NOMO-1 (cell line): ENCODE data around the gene MESD.
"Not testable (repeated sequence)": the region's sequence is repeated elsewhere in the genome, so short reads cannot be mapped to it uniquely, and the experiment has no call there.

ENCODE experiments used
- DNase-seq, 2 experiments: peaks; one replicate each; lab custom pipeline; 2025; ENCODE audit not compliant: unreplicated experiment in 2 of 2; lab: John Stamatoyannopoulos, UW

Gene MESD

GRCh38 chr15:80967451-80967850, 22.2 kb downstream of the MESD start:
- no peak for DNase-seq

DNA sequence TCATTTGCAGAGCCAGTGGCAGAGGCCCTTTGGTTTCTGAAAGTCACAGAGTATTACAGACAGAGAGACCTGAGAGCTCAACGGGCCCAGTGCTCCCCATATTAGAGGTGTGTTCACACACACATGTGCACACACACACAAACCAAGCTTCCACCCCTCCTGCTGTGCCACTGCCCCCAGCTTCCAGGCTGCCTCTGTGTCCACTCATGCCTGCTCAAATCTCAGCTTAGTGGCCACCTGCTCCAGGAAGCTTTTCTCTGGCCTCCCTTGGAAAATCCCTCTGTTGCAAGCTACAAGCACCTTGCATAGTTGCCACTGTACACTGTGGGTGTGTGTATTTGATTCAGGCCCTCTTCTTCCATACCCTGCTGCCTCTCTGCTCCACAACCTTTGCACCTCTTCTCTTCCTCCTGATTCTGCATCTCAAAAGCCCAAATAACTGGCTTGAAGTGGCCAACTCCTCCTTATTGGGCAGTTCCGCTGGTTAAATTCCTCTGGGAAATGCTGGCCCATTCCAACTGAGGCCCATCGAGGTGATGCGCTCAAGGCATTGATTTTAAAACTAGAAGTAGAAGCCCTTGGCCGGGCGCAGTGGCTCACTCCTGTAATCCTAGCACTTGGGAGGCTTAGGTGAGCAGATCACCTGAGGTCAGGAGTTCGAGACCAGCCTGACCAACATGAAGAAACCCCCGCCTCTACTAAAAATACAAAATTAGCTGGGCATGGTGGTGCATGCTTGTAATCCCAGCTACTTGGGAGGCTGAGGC, 23.0 kb downstream of the MESD start:
- DNase-seq: no peak

- not testable (repeated sequence) for DNase-seq
Observed at GRCh38 chr15:80965454-80965853, 24.2 kb downstream of the MESD start.

- DNase-seq: no peak
Observed at GRCh38 chr15:80958818-80959495, 30.7 kb downstream of the MESD start.

GRCh38 chr15:80957976-80958375, 31.6 kb downstream of the MESD start:
- no peak for DNase-seq

- DNase-seq: no peak
Observed at GRCh38 chr15:80957556-80957955, 32.1 kb downstream of the MESD start.

- DNase-seq: peak; percentile 7 to 60
Observed at GRCh38 chr15:80955571-80956452, 33.8 kb downstream of the MESD start.

GRCh38 chr15:80953953-80954778, 35.5 kb downstream of the MESD start:
- DNase-seq: no peak

DNA sequence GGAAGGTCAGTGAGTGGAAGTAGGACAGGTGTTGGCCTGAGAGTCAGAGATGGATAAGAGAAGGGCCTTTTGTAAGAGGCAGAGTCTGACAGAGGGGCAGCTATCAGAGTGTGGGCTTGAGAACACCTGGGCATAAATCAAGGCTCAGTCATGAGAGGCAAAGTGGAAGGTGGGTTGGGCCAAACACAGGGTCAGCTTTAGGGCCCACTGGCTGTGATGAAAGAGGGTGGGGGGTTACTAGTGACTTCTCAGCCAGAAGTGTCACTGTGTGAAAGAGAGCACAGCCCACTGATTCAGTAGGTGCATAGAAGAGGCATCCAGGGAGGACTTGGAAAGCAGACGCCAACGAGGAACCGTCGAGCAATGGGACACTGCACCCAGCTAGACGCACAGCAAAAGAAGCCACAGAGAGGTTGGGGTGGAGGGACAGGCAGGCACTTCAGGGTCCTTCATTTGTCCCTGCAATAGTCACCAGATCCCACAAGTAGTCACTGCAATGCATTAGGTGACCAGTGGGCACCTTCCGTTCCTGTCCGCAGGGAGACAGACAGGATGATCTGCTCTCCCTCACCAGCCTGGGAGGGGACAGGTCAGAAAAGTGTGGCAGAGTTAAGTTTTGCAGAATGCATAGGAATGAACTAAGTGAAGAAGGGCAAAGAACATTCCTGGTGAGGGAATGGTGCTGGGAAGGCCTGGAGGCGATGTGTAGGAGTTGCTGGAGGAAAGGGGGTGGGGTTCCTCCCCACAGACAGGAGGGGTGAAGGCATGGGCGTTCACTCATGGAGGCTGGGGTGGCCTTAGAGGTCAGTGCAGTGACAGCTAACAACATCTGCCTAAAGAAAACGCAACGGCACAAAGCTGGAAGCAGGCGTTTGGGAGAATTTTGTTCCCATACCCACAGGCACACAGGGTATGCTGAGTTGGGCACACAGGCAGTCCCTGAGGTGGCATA, 36.3 kb downstream of the MESD start:
- no peak for DNase-seq

GRCh38 chr15:80951941-80952340, 37.7 kb downstream of the MESD start:
- no peak for DNase-seq

DNA sequence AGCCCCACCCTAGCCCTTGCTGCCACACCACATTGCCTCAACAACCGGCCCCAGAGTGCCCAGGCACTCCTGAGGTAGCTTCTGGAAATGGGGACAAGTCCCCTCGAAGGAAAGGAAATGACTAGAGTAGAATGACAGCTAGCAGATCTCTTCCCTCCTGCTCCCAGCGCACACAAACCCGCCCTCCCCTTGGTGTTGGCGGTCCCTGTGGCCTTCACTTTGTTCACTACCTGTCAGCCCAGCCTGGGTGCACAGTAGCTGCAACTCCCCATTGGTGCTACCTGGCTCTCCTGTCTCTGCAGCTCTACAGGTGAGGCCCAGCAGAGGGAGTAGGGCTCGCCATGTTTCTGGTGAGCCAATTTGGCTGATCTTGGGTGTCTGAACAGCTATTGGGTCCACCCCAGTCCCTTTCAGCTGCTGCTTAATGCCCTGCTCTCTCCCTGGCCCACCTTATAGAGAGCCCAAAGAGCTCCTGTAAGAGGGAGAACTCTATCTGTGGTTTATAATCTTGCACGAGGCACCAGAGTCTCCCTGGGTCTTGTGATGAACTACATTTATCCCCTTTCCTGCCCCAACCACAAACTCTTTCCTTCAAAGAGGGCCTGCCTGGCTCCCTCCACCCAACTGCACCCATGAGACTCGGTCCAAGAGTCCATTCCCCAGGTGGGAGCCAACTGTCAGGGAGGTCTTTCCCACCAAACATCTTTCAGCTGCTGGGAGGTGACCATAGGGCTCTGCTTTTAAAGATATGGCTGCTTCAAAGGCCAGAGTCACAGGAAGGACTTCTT, 39.1 kb downstream of the MESD start:
- DNase-seq: no peak

DNA sequence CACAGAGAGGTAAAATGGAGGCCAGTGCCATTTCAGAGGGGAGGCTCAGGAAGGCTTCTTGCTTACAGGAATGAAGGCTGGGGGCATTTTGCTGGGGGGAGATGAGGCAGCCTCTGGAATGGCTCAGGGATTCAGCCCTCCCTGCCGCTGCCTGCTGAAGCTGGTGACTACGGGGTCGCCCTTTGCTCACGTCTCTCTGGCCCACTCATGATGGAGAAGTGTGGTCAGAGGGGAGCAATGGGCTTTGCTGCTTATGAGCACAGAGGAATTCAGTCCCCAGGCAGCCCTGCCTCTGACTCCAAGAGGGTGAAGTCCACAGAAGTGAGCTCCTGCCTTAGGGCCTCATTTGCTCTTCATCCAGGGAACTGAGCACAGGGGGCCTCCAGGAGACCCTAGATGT, 39.9 kb downstream of the MESD start:
- DNase-seq: no peak

DNA sequence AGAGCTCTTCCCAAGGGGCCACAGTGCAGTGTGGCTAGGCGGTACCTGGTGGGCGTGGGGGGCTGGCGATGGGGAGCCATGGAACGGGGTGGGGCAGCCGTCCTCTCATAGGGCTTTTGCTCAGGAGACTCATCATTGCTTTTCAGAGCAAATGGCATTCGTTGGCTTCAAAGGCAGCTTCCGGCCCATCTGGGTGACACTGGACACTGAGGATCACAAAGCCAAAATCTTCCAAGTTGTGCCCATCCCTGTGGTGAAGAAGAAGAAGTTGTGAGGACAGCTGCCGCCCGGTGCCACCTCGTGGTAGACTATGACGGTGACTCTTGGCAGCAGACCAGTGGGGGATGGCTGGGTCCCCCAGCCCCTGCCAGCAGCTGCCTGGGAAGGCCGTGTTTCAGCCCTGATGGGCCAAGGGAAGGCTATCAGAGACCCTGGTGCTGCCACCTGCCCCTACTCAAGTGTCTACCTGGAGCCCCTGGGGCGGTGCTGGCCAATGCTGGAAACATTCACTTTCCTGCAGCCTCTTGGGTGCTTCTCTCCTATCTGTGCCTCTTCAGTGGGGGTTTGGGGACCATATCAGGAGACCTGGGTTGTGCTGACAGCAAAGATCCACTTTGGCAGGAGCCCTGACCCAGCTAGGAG, 40.8 kb downstream of the MESD start:
- no peak for DNase-seq

GRCh38 chr15:80946576-80946975, 43.0 kb downstream of the MESD start:
- no peak for DNase-seq

DNA sequence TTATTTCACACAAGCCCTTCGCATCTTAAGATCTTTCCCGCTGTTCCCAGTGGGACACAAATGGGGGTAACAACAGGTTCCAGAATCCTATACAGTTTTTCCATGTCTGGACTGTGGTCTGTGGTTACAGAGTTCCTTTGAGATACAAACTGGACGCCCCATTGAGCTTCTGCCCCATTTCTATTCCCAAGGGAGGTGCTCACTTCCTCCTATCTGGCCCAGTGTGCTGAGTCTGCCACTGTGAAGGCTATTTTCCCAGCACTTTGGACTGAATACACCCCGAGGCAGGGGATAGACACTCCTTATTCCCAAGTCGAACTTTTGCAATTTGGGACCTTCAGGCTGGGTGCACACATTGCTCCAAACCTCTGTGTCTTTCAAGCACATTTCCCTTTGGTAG, 44.0 kb downstream of the MESD start:
- no peak for DNase-seq

- no peak for DNase-seq
Observed at GRCh38 chr15:80944818-80945217, 44.8 kb downstream of the MESD start.

- no peak for DNase-seq
Observed at GRCh38 chr15:80942746-80943565, 46.7 kb downstream of the MESD start.
